Stimulated activated CD8-positive, alpha-beta memory T cell treated with anti-CD3 and anti-CD28 coated beads, Interleukin-4, amount 100 ng/mL, for 24 hours (primary cell): ENCODE results near the gene HMG20B.
A peak's percentile ranks its signal among the peaks of the same experiment; 100 is the strongest.

Source experiments
- DNase-seq: peaks from one replicate; pipeline ENCODE4 v3.0.0-alpha.2; 2020; ENCODE audit warnings: low read depth

HMG20B gene

GRCh38 chr19:3537438-3538240, 35.1 kb upstream of the HMG20B start:
- DNase-seq = no peak

GRCh38 chr19:3538258-3538929, 34.4 kb upstream of the HMG20B start:
- DNase-seq = no peak

DNA sequence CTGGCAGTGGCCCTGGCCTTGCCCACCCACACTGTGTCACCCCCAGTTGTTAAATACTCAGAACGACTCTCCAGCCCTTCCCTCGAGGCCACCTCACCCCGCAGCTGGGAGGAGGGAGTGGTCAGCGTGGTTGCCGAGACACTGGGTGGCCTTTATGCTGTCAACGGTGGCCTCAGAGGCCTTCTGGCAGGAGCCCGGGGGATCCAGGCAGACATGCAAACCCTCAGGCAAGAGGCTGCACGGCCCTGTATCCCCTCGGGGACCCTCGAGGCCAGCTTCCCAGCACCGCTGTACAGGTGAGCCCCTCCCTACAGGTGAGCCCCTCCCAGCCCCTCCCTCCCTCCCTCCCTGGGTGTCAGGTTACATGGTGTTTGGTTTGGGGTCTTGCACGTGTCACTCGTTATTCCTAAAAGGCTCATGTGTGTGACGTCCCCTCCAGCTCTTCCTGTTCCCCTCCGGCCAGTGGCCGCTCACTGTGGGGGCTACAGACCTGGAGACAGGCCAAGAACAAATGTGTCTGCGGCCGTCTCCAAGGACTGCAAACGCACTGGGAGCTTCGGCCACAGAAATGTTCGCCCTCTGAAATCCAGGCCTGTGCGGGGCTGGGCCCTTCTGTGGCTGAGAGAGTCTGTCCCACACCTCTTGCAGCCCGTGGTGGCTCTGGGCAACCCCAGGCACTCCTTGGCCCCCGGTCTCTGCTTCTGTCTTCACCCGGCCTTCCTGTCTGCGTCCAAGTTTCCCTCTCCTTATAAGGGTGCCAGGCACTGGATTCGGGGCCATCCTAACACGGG, 33.6 kb upstream of the HMG20B start, which contains the start of gene TEKTIP1:
TSS of gene TEKTIP1 (plus strand) at position 210 of the 791 bp plus-strand sequence. CDS start at position 214, 4 bp downstream.
- no peak for DNase-seq

- DNase-seq = no peak
Observed at GRCh38 chr19:3539756-3540118, 33.0 kb upstream of the HMG20B start.

DNA sequence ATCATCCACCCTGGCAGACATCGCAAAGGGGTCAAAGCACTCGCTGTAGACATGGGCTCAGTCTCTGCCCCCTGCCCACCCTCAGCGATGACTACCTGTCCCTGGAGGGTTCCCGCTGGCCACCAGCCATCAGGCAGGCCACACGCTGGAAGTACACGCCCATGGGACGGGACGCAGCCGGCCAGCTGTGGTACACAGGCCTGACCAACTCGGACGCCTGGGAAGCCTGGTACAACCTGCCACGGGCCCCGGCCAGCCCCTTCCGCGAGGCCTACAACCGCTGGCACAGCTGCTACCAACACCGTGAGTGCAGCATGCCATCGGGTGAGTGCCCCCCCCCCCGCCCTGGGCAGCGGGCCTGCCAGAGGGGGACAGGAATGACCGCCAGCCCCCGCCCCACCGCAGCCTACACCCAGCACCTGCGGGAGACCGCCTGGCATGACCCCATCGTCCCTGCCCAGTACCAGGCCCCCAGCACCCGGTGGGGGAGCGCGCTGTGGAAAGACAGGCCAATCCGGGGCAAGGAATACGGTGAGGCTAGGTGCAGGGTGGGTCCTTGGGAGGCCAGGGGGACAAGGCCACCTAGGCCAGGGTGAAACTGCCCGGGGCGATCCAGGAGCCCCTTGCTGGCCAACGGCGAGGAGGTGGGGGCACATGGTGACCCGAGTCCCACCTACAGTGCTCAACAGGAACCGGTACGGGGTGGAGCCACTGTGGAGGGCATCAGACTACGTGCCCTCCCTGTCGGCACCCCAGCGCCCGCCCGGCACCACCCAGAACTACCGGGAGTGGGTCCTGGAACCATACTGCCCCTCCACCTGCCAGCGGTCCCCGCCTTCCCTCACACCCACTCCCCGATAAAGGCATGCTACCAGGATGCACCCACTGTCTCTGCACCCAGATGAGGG, 29.3 kb upstream of the HMG20B start:
- no peak for DNase-seq

DNA sequence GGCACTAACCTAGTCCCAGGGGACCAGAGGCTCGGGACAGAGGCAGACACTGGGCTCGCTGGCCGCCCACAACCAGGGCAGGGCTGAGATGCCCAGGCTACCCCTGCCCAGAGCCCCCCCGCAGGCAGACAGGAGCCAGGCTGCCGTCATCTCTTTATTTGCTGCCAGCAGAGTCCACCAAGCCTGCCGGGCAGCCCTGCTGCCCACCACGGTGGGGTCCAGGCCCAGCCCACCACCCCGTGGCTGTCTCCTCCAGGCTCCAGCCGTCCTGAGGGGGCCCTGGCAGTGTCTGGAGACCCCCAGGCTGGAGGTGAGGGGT, 28.7 kb upstream of the HMG20B start:
- DNase-seq = no peak

DNA sequence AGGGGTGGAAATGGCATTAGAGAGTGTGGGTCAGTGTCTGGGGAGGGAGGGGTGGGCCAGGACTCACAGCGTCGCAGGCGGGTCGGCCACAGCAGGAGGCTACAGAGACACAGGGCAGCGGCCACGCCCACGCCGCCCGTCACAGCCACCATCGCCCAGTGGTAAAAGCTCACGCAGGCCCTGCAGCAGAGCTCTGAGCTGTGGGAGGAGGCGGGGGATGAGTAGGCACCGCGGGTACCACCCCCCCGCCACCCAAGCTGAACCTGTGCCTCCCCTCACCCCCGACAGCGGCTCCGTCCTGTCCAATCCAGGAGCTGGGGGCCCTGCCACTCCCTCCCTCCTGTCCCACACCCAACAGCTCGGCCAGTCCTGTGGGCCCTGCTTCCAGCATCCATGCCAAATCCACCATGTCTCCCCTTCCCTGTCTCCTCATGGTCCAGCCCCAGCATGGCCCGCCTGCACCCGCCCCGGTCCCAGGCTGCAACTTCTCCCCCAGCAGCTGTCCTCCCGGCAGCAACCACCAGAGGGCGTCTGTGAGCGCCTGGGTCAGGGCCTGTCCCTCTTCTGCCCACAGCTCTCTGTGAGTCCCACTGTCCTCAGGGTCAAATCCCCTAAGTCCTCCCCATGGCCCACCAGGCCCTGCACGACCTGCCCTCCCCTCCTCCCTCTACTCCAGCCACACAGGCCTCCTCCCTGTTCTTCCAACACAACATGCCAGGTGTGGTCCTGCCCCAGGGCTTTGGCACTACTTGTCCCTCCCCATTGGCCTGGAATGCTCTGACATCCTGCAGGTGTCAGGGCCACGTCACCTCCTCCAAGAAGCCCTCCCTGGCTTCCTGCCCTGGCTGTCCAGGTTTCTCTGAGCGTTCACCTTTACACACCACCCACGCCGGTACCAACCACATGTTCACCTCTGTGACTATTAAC, 27.7 kb upstream of the HMG20B start:
- peak; percentile 76 for DNase-seq

DNA sequence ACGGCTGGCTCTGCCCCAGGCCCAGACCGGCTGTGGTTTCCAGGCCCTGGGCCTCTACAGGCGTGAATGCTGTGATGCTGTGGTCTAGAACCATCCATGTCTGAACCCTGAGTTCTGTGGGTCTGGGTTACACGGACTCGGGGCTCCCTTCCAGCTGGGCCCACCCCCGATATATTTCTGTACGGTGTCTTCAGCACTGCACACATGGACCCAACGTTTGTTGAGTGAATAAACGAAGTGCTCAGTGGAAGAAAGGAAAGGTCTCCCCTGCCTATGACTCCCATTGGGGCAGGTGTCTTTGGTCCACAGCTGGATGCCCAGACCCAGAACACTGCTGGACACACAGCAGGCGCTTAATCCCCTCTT, 27.1 kb upstream of the HMG20B start:
- no peak for DNase-seq

DNA sequence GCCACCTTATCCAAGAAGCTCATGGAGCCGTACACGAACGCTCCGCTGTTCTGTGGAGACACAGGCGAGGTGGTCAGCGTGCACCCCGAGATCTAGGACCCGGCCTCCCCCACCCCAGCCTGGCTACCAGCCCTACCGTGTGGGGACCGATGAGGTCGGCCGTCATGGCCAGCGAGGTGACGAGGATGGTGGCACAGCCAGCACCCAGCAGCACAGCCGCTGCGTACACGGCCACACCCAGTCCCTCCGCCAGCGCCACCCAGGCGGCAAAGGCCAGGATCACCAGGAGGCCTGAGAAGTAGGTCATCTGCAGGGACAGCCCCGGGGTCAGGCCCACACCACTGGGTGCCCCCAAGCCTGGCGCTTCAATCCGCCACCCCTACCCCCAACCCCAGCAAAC, 26.6 kb upstream of the HMG20B start:
- DNase-seq = no peak

GRCh38 chr19:3547301-3547731, 25.4 kb upstream of the HMG20B start:
- DNase-seq = peak; percentile 22

DNA sequence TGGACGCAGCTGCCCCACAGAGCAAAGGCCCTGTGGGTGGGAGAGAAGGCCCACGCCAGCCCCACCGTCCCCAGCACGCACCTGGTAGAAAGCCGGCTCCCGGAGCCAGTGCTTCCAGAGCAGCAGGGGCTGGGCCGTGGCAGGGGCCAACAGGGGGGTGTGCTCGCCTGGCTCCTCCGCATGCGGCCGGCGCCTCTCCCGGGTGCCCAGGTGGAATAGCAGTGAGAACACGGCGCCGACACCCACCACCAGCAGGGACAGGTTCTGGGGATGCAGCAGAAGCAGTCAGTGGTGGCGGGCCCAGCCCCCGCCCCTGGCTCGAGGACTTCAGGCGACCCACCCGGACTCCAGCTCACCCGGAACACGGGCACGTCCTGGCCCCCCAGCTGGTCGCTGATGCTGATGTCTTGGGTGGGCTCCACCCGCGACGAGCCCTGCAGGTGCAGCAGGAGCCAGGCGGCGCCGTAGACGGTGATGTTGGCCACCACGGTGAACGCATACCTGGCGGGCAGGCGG, 24.9 kb upstream of the HMG20B start:
- DNase-seq = no peak

DNA sequence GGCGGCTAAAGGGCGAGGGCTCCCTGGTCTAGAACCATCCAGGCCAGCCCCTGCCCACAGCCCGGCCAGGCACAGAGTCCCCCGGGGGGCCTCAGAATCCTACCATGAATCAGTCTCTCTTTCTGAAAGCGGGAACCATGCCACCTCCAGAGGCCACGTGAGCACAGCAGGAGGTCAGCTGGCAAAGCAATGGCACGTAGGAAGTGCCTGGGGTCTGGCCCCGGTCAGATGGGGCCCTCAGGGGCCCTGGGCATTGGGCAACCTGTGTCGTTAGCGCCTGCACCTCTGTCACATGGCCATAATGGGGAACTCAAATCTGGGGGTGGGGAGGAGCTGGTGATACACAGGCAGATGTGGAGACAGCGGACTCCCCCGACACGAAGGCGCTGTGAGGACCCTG, 24.1 kb upstream of the HMG20B start:
- DNase-seq = no peak

- no peak for DNase-seq
Observed at GRCh38 chr19:3549816-3550215, 22.9 kb upstream of the HMG20B start.

DNA sequence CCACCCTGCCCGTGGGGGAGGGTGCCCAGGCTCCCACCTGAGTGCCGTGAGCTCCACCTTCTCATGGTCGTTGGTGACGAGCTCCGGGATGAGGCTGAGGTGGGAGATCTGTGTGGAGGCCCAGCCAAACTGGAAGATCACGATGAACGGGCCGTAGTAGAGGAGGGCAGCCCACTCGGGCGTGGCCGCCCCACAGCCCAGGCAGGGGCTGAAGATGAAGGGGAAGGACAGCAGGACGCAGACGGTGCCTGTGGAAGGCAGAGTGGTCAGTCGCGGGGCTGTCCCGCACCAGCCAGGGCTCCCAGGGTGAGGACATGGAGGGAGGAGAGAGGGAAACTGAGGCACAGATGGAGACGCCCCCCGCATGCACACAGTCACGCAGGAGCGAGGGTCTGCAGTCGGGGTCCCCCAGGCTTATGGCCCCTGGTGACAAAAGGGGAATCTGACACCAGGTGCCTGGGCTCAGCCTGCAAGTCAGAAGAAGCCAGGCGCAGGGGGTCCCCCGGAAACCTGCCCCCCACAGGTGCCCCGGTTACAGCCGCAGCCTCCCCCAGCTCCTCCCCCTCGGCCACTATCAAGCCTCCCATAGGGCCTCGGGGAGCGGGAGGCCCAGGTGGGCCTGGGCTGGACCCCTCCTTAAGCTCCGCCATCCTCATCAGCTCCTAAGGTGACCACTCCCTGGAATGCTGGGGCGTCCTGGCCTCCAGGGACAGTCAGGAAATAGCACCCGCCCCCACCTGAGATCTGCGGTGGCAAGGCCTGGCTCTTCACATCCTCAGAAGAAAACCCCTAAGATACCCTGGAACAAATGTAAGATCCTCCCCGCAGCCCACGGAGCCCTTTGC, 21.6 kb upstream of the HMG20B start:
- DNase-seq = no peak

DNA sequence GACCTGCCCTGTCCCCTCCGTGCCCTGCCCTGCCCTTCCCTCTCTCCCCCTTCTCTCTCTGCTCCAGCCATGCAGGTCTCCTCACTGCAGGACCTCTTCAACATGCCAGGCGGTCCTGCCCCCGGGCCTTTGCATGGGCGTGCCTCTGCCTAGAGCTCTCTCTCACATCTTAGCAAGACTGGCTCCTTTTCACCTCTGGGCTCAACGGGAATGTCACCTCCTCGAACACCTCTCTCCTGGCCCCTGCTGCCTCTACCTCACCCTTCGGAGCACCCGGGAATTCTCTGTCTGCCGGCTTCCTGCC, 21.0 kb upstream of the HMG20B start:
- no peak for DNase-seq

DNA sequence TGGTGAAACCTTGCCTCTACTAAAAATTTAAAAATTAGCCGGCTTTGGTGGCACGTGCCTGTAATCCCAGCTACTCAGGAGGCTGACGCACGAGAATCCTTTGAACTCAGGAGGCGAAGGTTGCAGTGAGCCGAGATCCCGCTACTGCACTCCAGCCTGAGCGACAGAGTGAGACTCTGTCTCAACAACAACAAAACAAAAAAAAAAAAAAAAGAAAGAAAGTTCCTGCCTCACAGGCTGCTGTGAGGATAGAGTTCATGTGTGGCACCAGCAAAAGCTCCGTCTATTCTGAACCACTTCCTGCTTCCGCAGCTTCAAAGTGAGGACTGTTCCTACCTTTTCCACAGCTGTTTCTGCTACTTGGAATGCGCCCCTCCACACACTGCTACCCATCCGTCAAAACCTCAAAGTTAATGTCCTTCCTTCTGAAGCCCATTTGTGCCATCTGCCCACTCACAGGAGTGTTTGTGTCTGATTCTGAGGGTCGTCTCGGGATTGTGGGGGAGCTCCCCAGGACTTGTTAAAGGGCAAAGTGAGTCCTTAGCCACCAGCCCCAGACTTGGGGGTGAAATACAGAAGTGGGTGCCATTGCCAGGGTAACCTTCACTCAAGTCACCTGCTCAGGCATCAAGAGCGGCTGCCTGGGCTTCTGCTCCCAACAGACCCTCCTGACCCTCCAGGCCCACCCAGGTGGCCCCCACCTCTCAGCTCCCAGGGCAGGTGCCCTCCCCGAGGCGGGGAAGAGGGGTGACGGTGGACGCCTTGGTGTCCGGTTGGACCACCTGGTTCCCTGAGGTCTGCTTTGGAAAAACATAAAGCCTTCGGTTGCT, 18.3 kb upstream of the HMG20B start:
- no peak for DNase-seq

GRCh38 chr19:3555653-3556422, 16.9 kb upstream of the HMG20B start:
- DNase-seq = no peak

DNA sequence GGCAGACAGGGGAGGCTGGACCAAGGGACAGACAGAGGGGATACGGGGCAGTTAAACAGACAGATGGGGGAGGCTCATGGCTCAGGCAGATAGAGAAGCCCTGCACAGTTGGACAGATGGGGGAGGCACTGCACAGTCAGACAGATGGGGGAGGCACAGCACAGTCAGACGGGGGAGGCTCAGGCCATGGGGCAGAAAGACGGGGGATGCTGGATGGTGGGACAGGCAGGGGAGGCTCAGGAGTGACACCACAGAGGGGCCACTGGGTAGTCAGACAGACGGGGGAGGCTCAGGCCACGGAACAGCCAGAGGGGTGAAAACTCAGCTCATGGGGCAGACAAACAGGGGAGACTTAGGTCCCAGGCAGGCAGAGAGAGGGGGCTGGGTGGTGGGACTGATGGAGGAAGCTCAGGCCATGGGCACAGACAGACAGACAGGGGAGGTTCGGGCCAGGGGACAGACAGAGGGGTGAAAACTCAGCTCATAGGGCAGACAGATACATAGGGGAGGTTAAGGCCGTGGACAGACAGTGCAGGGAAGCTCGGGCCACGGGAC, 16.2 kb upstream of the HMG20B start:
- no peak for DNase-seq
